ENCODE data around the gene KLHL20.
"Not testable (repeated sequence)": the region's sequence is repeated elsewhere in the genome, so short reads cannot be mapped to it uniquely, and the experiment has no call there.

Gene KLHL20, protein sequence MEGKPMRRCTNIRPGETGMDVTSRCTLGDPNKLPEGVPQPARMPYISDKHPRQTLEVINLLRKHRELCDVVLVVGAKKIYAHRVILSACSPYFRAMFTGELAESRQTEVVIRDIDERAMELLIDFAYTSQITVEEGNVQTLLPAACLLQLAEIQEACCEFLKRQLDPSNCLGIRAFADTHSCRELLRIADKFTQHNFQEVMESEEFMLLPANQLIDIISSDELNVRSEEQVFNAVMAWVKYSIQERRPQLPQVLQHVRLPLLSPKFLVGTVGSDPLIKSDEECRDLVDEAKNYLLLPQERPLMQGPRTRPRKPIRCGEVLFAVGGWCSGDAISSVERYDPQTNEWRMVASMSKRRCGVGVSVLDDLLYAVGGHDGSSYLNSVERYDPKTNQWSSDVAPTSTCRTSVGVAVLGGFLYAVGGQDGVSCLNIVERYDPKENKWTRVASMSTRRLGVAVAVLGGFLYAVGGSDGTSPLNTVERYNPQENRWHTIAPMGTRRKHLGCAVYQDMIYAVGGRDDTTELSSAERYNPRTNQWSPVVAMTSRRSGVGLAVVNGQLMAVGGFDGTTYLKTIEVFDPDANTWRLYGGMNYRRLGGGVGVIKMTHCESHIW

DNA sequence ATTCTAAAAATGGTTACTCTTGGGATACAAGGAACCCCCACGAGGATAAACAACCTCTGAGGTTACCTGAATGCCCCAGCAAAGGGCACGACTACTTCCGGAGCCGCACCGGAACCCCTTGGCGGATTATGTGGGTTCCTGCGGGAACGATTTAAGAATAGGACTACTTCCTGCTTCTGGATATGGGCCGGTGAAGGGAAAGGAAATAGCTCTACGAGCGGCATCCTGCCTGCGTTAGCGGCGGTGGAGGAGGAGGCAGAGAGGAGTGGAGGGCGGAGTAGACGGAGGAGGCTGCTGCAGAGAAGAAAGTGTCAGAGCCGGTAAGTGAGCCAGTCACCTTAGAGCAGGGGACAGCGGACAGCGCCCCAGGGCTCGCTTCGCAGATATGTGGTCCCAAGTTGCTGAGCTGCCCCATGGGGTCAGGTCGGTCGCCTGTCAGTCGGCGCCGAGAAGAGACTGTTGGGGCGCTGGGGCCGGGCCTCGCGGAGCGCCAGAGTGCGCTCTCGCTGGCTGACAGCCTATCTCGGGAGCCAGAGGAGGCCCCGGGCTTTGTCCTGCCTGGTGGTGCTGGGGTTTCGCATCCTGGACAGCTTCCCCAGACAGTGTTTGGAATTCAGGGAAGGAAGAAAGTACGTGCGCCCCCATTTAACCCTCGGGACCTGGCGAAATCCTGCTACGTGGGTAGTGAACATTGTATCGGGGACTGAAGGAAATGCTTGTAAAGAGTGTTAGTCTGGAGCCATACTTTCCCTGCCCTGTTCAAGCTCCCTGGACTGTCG is at the start of gene KLHL20:
KLHL20 (plus strand) TSS at position 223 of the 779 bp plus-strand sequence. CDS start 1,063 bp downstream, outside the sequence.
- DNase-seq = peak; percentile 86

DNA sequence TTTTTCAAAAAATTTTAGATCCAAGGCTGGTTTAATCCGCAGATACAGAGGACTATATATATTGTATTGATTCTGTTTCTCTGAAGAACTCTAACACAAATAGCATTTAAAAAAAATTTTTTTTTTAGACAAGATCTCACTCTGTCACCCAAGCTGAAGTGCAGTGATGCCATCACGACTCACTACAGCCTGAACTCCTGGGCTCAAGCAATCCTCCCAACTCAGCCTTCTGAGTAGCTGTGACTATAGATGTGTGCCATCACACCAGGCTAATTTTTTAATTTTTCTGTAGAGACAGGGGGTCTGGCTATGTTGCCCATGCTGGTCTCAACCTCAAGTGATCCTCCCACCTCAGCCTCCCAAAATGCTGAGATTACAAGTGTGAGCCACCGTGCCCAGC is 48.1 kb upstream of the KLHL20 start:
- no peak for DNase-seq

DNA sequence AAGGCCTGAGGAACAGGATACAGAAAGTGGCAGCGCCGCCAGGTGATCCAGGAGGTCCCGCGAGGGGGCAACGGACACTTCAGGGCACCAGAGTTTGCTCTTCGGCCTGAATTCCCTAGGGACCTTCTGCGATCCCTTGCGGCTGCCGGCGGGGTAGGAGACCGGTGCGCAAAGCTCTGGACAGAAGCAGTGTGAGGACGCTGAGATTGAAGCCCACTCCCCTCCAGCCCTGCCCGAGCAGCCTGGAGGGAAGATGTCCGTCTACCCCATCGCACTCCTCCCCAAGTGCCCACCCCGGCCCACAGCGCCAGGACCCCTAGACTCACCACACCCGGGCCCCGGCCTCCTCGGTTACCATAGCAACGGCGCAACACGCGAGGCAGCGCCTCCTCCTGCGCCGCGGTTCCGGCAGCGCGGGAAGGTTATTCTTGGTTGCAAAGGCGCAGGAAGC is 45.3 kb upstream of the KLHL20 start, which contains the start of gene ANKRD45:
ANKRD45 (minus strand) TSS at position 361 of the 451 bp plus-strand sequence. CDS start 10,433 bp downstream, outside the sequence.
- DNase-seq = peak; percentile 60

DNA sequence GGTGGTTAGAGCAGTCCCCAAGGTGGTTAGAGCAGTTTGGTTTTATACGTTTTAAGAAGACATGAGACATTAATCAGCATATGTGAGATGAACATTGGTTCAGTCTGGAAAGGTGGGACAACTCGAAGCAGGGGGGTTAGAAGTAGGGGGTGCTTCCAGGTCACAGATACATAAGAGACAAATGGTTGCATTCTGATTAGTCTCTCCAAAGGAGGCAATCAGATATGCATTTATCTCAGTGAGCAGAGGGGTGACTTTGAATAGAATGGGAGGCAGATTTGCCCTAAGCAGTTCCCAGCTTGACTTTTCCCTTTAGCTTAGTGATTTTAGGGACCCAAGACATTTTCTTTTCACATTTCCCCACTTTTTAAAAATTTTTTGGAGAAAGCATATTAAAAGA is 40.3 kb upstream of the KLHL20 start:
- DNase-seq = not testable (repeated sequence)

DNA sequence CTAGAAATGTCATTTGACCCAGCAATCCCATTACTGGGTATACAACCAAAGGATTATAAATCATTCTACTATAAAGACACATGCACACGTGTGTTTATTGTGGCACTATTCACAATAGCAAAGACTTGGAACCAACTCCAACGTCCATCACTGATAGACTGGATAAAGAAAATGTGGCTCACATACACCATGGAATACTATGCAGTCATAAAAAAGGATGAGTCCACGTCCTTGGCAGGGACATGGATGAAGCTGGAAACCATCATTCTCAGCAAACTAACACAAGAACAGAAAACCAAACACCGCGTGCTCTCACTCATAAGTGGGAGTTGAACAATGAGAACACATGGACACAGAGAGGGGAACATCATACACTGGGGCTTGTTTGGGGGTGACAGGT is 34.6 kb upstream of the KLHL20 start:
- DNase-seq = not testable (repeated sequence)

DNA sequence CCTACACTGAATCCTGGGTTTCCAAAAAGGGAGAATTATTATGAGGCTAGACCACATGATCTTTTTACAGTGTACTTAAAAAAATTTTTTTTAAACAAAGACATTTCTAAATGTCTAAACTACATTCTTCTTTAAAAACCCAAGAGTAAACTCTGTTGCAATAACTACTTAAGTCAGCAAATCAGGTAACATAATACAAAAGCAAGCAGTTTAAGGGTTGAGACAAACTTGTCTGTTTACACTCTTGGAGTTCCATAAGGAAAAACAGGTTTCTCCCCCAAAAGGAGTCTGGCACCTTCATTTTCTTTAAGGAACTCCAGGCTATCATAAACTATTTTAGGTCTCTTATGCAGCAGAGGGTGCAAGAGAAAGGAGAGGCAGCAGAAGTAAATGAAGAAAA is 32.6 kb upstream of the KLHL20 start:
- DNase-seq = no peak

DNA sequence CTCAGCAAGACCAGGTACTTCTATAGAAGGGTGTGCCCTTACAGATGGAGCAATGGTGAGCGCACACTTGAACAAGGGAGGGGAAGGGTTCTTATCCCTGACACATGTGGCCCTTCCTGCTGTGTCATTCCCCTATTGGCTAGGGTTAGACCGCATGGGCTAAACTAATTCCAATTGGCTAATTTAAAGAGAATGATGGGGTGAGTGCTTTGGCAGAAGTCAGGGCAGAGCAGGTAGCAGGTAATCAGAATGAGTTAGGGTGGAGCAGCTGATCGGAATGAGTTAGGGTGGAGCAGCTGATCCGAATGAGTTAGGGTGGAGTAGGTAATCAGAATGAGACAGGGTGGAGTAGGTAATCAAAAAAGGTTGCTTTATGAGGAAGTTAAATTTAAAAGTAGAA is 30.9 kb upstream of the KLHL20 start:
- not testable (repeated sequence) for DNase-seq

DNA sequence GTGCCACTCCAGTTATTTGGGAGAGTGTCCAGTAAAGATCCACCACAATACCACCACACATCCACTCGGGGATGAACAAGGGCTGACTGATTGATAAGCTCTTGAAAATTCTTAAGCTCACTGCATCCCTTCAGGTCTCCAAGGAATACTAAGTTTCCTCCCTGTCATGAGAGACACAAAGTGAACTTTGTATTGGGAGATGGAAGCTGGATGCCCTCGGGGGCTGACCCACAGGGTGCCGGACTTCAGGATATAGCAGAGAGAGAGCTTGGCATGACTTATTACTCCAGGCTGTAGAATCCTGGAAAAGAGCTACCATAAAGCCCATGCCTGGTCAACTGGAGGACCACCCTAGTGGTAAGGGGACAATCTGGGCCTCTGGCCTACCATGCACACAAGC is 29.7 kb upstream of the KLHL20 start:
- DNase-seq = not testable (repeated sequence)

DNA sequence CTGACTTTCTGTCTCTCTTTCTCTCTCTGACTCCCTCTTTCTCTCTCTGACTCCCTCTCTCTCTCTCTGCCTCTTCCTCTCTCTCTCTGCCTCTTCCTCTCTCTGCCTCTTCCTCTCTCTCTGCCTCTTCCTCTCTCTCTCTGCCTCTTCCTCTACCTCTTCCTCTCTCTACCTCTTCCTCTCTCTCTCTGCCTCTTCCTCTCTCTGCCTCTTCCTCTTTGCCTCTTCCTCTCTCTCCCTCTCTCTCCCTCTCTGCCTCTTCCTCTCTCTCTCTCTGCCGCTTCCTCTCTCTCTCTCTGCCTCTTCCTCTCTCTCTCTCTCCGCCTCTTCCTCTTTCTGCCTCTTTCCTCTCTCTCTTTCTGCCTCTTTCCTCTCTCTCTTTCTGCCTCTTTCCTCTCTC is 26.5 kb upstream of the KLHL20 start:
- no peak for DNase-seq

DNA sequence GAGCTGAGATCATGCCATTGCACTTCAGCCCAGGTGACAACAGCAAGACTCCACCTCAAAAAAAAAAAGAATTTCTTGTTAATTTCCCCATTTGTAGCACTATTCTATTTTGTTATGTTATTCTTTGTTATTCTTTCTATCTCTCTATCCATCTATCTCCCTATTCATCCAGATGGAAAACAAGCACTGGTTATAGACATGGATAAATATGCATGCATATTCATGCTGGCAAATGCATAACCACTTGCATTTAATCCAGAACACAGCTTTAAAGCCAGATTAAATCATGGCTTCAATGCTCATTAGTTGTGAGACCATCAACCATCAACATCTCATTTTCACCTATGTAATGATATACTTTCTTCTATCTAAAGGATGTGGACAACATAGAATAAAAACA is 21.5 kb upstream of the KLHL20 start:
- no peak for DNase-seq

DNA sequence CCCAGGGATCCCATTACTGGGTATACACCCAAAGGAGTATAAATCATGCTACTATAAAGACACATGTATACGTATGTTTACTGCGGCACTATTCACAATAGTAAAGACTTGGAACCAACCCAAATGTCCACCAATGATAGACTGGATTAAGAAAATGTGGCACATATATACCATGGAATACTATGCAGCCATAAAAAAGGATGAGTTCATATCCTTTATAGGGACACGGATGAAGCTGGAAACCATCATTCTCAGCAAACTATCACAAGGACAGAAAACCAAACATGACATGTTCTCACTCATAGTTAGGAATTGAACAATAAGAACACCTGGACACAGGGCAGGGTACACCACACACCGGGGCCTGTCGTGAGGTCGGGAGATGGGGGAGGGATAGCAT is 13.5 kb upstream of the KLHL20 start:
- not testable (repeated sequence) for DNase-seq

DNA sequence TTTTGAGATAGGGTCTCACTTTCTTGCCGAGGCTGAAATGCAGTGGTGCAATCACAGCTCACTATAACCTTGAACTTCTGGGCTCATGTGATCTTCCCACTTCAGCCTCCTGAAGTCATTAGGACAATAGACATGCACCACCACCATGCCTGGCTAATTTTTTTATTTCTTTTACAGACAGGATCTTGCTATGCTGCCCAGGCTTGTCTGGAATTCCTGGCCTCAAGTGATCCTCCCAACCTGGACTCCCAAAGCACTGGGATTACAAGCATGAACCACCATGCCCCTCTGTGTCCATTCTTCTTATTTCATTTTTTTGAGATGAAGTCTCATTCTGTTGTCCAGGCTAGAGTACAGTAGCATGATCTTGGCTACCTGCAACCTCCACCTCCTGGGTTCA is 12.0 kb upstream of the KLHL20 start:
- DNase-seq = no peak

DNA sequence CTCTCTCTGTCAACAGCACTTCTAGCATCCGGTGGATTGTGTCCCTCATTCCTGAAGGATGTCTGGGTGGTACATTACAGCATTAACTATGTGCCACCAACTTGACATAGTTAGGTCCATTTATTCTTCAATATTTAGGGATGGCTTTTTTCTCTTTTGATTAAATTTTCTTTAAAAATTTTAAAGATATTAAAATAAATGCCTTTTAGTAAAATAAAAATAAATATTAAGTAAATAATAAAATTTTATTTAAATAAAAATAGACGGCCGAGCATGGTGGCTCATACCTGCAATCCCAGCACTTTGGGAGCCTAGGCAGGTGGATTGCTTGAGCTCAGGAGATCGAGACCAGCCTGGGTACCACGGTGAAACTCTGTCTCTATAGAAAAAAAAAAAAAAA is 9.7 kb upstream of the KLHL20 start:
- no peak for DNase-seq

DNA sequence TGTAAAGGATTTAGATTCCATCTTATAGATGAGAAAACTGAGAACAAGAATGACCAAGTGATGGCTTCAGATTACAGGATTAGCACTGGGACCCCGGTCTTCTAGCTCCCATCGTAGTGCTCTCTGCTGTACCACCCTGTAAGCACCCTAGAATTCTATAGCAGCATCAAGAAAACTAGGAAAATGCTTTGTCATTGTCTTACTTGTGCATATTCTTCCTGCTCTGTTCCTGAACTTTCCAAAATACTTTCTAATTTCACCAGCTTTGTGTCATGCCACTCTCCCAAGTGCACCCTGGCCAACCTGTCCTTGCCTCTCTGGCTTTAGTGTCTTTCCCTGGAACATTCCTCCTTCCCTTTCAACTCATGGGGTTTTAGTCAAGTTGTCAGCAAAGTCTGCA is 6.0 kb upstream of the KLHL20 start:
- DNase-seq = no peak

DNA sequence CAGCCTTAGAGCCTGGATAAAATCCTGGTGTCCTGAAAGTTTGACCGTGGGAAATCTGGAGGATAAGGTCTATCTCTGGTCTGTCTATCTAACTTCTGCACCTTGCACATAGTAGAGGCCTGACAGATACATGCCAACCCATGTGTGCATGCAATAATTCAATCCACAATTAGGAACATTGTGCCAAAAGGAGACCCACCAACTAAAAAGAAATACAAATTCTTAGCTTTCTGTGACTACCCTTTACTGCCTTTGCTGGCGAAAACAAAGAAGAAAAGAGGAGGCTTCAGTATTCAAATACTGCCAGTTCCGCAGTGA is 381 bp upstream of the KLHL20 start:
- DNase-seq = no peak

DNA sequence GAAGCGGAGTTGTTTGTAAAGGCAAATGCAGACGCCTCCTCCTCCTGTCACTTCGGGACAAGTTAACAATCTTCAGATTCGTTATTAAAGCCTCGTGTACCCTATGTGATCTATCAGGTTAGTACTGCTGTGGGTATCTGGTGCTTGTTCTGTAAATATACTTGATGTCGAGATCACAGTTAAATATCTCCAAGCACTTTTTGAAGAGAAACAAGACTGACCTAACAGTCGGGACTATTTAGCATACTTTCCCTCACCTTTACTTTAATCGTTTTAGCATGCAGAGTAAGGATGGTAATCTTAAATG is 710 bp downstream of the KLHL20 start:
- no peak for DNase-seq

DNA sequence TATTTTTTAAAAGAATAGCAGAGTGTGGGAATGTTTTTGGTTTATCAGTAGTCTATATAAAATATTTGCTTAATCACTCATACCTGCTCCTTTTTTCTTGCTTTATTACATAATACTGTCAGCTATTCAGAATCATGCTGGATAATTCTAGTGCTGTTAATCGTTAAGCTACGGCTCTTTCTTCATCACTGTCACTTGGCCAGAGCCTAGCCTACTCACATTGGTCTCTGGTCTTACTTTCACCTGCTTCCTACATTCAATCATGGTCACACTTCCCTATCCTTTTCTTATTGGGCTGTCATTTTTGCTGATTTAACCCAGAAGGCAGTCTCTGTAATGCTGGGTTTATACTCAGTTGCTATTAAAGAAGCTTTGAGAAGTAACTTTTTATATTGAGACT is 2.5 kb downstream of the KLHL20 start:
- DNase-seq = no peak

DNA sequence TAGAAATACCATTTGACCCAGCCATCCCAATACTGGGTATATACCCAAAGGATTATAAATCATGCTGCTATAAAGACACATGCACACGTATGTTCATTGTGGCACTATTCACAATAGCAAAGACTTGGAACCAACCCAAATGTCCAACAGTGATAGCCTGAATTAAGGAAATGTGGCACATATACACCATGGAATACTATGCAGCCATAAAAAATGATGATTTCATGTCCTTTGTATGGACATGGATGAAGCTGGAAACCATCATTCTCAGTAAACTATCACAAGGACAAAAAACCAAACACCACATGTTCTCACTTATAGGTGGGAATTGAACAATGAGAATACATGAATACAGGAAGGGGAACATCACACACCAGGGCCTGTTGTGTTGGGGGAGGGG is 16.6 kb downstream of the KLHL20 start:
- not testable (repeated sequence) for DNase-seq

DNA sequence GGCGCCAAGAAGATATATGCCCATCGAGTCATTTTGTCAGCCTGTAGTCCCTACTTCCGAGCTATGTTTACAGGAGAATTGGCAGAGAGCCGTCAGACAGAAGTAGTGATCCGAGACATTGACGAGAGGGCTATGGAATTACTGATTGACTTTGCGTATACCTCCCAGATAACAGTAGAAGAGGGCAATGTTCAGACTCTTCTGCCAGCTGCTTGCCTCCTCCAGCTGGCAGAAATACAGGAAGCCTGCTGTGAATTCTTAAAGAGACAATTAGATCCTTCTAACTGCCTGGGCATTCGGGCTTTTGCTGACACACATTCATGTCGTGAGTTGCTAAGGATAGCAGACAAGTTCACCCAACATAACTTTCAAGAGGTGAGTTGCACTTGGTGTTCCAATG is 19.1 kb downstream of the KLHL20 start:
- DNase-seq = no peak

DNA sequence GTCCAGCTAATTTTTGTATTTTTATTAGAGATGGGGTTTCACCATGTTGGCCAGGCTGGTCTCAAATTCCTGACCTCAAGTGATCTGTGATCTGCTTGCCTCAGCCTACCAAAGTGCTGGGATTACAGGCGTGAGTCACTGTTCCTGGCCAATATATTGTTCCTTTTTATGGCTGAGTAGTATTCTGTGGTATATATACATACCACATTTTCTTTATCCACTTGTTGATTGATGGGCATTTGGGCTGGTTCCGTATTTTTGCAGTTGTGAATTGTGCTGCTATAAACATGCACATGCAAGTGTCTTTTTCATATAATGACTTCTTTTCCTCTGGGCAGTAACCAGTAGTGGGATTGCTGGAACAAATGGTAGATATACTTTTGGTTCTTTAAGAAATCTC is 21.3 kb downstream of the KLHL20 start:
- DNase-seq = not testable (repeated sequence)

DNA sequence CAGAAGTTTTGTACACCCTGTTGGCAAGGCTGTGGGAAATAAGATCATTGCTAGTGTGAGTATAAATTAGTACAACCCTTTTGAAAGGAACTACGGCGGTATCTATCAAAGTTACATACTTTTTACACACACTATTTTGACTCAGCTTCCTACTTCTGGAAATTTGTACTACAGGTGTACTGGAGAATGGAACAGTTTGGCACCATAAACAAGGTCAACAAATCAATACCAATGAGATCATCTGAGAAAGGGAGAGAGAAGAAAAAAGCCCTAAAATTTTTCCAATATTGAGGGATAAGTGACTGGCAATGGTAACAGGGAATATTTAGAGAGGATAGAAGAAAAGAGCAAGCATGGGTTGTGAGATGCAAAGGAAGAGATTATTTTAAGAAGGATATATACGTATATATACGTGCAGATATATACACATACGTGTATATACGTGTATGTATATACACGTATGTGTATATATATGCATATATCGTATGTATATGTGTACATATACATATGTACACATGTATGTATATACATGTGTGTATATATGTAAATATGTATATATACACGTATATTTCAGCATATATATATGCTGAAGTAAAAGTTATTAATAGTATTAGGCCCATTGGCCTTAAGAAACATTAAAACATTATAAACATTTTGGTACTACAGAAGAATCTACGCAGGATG is 27.6 kb downstream of the KLHL20 start:
- DNase-seq = no peak

DNA sequence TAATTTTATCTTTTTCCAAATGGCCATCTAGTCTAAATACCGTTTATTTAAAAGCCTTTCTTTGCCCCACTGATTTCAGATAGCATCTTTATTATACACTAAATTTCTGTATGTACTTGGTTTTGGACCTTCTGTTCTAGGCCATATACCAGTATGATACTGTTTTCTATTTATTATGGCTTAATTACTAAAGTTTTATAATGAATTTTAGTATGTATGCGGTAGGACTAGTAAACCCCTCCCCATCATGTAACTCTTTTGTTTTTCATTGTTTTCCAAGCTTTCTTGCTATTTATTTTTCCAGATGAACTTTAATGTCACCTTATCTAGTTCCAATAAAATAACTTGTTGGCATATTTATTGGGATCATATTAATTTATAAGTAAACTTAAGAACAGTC is 29.9 kb downstream of the KLHL20 start:
- DNase-seq = no peak

DNA sequence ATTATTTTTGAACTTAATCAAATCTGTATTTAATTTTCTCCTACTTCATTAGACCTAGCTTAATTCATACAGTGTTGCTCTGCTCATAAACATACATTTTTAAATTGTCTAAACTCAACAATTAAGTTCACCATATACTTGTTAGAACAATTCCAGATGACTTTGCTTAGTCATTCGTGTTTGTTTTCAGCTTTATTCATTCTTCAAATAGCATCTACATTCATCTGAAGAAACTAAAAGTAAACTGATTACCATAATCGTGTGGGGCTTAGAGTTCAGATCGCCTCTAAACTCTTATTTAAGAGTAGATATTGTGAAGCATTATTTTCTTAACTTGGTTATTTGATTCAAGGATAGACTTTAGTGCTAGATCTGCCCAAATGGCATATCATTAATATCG is 34.4 kb downstream of the KLHL20 start:
- DNase-seq = no peak

All from activated CD8-positive, alpha-beta memory T cell treated with anti-CD3 and anti-CD28 coated beads, Interleukin-2, amount 50 U/mL, for 48 hours (primary cell).